Measurements from ENCODE around the gene PRRT1.

The PRRT1 gene

DNA sequence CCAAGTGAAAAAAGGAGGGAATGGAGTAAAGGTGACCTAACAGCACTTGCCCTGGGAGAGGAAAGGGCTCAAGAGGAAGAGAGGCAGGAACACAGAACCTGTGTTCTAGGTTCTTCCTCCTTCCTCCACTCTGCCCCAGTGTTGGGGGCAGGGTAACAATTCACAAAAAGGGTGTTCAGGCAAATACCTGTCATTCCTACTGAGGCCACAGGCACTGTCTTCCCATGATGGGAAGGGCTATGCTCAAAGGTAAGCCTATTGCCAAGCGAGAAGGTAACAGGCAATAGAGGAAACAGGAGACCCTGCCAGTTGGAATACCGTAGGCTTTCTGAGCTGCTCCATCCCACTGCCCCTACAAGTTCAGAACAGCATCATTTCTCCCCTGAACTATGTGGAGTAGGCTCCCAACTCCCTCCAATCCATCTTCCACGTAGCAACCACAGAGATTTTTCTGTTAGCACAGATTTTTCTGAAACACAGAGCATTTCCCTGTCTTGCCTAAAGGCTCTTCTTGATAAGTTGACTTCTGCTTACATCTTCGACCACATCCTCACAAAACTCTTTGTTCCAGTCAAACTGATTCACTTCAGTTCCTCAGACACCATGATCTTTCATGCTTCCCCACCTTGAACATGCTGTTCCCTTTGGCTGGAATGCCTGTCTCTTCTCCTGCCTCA, 21.4 kb upstream of the PRRT1 start:
- DNase-seq, result no peak

DNA sequence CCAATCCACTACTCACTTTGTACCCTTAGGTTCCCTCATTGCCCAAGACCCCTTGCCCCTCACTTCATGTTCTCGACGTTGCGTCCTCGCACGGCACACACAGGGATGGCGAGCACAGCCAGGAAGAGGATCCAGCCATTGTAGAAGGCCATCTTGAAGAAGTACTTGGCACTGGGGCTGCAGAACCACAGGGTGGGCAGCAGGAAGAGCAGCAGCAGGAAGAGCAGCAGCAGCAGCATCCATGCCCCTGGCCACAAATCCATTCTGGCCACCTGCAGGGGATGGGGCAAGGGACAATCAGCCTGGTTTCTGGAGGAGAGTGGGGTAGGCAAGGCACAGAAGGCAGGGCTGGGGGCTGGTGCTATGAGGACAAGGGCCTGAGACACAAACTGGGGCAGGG, 19.5 kb upstream of the PRRT1 start:
- no peak for DNase-seq

DNA sequence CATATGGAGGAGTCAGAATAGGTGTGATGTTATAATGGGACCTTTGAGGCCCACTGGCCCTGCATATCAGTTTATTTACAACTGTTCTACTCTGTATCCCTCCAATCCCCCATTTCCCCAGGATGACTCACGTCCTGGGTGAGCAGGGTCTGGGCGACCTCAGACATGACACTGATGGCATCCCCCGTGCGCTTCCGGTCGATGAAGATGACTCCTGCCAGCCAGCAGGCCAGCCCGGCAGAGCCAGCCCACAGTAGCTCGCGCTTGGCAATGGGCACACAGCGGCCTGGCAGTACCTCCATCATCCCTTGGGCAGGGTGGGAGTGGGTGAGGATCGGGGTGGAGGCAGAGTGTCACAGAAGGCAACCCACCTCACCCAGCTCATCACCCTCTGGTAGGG, 18.6 kb upstream of the PRRT1 start:
- no peak for DNase-seq

DNA sequence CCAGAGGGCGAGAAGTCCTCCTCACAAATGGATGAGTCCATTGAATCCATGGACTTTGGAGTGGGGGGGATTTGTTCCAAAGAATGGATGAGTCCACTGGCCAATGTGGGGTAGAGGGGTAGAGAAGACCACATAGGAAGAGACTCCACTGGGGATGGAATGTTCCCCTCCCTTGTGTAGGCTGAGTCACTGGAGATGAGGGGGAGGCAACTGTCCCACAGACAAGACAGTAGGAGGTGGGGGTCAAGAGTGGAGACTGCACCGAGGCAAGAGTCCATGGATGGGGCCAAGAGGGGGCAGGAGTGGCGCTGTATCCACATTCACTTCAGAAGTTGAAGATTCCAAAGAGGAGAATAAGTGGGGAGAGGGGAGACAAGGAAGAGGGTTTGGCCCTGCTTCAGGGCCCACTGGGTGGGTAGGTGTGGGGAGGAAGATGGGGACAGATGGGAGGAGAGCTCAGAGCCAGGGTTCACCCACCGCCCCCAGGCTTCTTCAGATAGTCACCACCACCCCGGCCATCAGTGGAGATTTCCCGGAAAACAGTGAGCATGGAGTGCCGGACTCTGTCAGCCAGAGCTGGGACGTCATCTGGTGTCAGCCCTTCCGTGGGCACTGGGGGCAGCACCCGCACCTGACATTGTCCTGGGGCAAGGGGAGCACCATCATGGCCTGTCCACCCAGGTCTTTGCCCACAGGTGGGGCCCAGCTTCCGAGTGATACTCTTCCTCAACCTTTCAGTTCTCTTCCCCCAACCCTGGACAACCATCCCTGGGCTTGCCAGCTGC, 17.3 kb upstream of the PRRT1 start:
- DNase-seq, result no peak

DNA sequence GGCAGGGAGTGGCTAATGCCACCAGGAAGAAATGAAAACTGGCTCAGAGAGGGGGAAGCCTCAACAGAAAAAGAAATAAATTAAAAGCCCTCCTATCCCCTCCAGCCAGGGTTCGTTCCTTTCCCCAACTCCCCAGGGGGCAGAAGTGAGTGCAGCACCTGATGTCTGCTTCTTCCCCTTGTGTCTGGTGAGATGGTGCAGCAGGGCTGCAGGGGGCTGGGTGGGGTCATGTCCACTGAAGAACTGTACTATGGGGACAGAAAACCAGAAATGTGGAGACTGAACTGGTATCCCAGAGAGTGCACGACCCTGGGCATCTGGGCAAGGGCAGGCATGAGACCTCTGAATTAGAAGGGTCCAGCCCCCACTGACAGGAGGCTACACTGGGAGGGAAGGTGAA, 16.6 kb upstream of the PRRT1 start:
- no peak for DNase-seq

DNA sequence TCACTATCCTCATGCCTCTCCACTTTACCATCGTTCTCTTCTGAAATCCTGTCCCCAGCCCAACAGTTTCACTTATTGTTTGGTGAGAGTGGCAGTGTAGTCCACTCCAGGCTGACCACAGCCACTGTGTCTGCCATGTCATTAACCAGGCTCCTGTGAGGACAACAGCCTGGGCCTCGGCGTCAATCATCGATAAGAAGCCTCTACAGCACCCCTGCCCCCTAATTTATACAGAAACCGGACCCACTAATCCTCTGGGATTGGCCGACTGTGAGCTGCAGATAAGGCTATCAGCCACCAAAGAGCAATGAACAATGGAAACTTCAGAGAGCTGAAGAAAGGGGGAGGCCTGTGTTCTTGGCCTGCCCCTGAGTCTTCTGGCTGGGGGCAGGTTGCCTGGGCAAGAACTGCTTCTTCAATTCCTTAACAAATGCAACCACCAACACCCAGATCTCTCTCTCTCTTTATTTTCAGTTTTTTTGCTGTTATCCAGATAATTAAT, 16.1 kb upstream of the PRRT1 start:
- DNase-seq, result no peak

DNA sequence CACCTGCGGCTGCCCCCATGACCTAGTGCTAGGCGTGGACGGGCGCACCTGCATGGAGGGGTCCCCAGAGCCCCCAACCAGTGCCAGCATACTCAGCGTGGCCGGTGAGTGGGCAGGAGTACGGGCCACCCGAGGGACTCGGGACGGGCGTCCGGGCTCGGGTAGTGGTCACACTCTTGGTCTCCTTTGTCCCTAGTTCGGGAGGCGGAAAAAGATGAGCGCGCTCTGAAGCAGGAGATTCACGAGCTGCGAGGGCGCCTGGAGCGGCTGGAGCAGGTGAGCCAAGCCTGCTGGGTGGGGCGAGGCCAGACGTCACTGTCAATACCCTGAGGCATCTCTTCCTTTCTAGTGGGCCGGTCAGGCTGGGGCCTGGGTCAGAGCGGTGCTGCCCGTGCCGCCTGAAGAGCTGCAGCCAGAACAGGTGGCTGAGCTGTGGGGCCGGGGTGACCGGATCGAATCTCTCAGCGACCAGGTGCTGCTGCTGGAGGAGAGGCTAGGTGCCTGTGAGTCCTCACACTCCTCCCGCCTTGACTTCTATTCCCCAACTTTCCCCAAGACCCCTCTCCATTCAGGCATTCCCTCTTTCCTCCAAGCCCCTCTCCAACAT, 15.5 kb upstream of the PRRT1 start:
- no peak for DNase-seq

DNA sequence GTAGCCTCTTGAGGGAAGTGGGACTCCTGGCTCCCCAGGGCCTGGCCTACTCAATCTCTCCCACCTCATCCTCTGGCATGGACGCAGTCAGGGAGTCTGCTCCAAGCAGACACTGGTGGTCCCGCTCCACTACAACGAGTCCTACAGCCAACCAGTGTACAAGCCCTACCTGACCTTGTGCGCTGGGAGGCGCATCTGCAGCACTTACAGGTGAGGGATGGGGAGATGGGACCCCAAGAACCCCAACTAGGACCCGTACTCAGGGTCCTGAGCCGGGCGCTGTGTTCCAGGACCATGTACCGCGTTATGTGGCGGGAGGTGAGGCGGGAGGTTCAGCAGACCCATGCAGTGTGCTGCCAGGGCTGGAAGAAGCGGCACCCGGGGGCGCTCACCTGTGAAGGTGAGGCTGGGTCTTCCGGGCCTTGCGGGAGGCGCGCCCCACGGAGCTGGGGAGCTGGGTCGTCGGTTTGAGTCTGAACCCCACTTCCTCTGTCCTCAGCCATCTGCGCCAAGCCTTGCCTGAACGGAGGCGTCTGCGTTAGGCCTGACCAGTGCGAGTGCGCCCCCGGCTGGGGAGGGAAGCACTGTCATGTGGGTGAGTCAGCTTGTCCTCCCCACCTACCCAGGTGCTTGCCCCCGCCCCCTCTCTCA, 14.8 kb upstream of the PRRT1 start:
- no peak for DNase-seq

DNA sequence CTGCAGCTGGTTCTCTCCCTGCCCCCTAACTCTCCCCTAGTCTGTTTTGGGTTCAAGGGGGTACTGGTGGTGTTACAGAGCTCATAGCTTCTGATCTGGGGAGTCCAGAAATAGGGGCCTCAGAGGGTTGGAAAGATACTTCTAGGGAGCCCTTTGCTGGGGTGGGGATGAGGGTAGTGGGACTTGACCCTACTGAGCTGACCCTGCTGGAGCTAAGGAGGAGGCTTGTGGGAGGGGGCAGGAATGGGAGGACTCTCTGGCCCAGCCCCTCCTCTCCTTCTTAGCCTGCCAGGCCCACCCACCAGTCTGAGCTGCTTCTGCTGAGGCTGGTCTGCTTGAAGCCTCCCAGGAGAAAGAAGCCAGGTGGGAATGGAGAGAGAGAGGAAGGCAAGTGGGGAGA, 12.6 kb upstream of the PRRT1 start, which contains the start of gene EGFL8:
Gene EGFL8 (plus strand): TSS at position 301 of the 400 bp plus-strand sequence. CDS start 1,571 bp downstream, outside the sequence.
- DNase-seq, result no peak

DNA sequence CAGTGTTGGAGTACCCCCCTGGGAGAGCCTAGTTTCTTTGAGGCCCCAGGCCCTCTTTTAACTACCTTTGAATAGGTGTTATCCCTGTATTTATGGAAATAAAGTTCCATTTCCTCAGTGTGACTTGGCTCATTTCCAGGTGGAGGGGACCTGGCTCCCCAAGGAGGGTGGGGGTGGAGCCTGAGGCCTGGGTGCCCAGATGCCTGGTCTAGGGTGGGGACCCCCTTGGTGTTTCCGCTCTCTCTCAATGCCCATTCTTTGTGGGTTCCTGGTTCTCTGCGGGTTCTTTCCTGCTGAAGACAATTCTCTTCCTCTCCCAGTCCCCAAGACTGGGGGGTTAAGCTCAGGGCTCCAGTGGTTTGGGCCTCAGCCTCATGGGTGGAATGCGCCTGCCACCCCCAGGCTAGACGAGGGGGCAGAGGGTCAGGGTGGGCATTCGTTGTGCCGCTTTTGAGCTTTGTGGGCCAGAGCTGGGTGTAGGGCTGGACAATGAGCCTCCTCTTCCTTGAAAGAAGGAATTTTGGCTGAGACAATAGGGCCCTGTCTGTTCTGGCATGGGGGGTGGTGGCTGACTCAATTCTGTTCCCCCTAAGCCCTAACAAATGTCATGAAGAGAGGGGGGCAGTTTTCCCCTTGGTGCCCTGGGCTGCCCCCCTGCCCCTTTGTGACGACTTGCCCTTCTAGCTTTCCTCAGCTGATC, 12.0 kb upstream of the PRRT1 start:
- no peak for DNase-seq

DNA sequence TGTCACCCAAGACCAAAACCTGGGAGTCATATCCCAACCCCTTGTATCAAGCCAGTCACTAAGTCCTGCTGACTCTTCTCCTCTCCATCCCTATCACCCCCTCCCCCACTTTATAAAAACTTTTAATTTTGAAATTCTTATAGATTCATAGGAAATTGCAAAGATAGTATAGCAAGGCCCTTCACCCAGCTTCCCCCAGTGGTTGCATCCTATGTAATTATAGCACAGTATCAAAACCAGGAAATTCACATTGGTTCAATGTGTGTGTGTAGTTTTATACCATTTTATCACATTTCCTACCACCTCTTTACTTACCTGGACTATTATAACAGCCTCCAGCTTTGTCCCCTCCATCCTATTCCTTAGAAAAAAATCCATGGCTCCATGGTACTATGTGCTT, 6.3 kb upstream of the PRRT1 start:
- no peak for DNase-seq

DNA sequence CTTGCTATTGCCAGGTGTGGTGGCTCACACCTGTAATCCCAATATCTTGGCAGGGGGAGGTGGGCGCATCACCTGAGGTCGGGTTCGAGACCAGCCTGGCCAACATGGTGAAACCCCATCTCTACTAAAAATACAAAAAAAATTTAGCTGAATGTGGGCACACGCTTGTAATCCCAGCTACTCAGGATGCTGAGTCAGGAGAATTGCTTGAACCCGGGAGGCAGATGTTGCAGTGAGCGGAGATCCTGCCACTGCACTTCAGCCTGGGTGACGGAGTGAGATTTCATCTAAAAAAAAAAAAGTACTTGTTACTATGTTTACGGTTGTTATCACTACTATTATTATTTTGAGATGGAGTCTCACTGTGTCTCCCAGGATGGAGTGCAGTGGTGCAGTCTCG, 5.2 kb upstream of the PRRT1 start:
- no peak for DNase-seq

DNA sequence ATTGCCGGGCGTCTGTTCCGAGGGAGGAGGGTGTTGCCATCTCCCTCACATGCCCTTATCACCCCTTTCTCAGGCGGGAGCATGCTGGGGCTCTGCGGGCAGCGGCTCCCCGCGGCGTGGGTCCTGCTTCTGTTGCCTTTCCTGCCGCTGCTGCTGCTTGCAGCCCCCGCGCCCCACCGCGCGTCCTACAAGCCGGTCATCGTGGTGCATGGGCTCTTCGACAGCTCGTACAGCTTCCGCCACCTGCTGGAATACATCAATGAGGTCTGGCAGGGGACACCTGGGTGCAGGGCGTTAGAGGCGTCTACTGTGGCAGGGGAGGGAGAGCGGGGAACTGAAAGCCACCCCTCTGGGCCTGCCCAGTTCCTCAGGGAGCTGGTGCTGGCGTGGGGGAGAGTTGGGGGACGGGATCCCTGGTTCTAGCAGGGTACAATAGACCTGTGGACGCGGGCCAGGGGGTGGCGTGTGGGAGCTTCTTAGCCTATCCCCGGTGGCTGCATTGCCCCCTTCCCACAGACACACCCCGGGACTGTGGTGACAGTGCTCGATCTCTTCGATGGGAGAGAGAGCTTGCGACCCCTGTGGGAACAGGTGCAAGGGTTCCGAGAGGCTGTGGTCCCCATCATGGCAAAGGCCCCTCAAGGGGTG, 2.9 kb upstream of the PRRT1 start:
- peak in 1 of 2 experiments; percentile 36 for DNase-seq

DNA sequence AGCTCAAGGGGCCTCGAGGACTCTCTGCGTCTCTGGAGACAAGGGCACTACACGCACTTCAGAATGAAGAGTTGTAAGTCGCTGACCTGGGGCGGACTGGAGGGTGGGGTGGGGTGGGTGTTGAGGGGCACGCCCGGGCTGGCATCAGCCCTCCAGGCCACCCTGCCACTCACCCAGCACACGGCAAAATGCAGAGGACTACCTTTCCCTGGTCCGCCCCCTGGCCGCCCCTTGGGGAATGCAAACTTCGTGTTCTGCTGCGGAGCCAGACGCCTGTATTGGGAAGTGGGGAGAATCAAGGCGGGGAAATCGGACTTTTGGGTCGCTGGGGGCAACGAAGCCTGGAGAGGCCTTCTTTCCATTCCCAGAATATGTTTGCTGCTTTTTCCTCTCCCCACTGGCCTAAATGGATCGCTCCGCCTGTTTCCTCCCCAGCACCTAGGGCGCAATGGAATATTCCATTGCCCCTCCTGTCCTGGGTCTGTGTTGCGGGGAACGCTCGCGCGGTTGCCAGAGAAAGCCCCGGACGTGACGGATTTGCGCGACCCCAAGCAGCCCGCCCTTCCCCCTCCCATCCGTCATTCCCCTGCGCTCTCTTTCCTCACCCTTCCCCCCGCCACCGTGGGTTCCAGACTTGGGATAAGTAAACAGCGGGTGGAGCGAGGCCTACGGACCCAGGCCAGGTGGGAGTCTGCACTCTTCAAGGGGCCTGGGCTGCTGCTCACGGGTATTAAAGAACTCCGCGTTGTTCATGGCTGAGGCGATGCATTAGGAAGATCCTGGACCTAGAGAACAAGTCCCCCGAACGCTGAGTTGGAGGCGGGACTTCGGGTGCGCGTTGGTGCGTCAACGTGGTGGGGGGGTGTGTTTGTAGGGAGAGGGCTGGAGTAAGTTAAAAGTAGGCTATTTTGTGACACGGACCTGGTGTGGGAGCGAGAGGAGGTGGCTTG, 2.1 kb upstream of the PRRT1 start, which contains the start of gene PPT2:
Gene PPT2 (plus strand): TSS at position 578 of the 950 bp plus-strand sequence. CDS start 454 bp downstream, outside the sequence.
- peak; percentile 86 to 88 for DNase-seq

DNA sequence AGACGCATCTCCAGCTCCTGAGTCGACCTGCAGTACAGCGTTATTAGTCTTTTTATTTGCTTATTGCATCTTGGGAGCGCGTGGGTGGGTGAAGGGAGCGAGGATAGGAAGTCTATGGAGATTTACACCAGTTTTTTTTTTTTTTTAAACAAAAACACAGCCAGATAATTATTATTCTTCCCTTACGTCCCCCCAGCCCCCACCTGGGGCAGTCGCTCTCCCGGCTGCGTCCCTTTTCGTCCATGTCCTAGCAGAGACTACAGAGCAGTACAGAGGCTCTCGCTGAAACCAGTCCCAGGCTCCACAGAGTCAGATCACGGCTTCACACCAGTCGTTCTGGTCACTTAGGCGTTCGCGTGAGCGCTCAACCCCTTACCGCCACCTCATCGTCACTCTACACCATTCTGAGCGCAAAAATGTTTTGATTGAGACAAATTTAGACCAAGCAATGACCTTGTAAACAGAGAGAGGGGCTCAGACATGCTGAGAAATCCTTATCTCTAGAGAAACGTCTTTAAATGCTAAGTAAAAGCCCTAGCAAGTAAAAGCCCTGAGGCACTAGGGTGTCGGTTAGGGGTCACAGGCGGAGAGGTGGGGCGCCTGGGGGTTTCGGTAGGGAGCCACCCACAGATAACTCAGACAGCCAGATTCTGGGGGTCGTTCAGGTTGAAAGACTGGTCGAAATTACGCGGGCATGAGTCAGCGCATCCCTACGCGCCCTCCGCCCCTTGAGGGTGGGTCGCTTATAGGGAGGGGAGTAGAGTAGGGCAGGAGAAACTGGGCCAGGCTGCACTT, 1.2 kb upstream of the PRRT1 start:
- DNase-seq, result no peak

DNA sequence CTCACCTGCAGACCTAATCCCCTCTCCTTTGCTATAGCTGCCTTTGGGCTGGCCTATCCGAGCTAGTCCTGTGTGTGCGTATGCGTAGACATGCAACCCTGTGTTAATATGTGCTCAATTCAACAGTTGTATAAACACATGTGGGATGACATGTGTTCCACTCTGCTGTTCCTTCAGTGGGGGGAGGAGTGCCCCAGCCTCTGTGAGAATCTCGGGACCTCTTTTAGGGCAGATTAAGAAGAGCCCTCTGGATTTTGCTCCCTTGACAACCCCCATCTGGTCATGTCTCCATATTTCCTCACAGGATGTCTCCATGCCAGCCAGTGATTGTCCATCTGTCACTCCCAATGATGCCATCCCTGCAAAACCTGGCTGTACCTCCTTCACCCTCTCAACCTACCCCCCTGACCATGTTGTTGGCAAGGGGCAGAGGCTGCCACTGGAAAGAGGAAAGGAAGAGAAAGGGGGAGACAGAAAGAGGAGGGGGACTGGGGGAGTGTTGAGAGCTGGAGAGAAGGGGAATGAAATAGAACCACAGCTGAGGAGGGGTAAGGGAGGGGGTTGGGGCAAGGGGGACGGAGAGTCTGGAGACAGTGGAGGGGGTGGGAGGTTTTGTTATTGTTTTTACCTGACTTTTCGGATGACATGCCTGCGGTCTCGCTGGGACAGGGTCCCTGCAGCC, 417 bp downstream of the PRRT1 start:
- peak; percentile 53 to 61 for DNase-seq

DNA sequence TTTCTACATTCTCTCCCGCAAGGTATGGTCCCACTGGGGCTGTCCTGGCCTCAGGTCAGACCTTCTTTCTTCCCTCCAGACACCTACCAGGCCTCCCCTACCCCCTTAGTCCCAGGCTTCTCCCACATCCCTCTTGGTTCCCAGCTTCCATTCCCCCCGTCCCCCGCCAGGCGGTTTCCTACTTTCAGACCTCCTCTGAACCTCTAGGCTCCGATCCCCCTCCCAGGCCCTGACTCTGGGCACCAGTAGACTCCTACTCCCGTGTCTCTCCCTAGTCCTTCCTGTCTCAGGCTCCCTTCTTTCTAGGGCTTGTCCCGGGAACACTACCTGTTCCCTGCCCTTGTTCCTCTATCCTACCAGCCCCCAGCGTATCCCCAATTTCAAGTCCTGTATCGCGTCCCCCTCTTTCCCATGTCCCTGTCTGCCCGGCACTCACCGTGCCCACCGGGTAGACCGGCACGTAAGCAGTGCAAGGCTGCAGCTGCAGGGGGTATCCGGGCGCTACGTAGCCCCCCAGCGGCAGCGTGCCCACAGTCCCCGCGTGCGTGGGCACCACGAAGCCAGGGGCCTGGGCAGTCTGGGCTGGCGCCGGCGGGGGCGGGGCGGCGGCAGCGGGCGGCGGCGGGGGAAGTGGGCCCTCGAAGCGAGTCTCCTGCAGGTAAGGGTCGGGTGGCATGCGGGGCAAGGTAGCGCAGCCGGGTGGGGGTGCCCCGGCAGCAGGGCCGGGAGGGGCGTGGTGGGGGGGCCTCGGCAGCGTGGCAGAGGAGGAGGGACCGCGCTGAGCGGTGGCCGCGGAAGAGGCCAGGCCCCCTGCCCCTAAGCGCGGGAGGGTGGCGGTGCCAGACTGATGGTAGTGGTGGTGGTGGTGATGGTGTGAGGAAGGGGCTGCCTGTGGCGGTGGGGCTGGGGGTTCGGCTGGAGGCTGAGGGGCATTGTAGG, 1.5 kb downstream of the PRRT1 start:
- no peak for DNase-seq

Data from NCI-H446 (cell line).